Stomach (tissue), 4 donors: ENCODE results near the gene CXCL8.
"Not testable (repeated sequence)": the region's sequence is repeated elsewhere in the genome, so short reads cannot be mapped to it uniquely, and the experiment has no call there.

Experiments used
- POLR2A ChIP-seq, 4 donors: fragments of 450-650 bp; IDR thresholded peaks; one replicate each; pipeline ENCODE4 v1.6.1; 2016; ENCODE audit warnings: antibody characterized with exemption in 4 of 4, control low read depth in 2 of 4, mild to moderate bottlenecking in 1 of 4, moderate library complexity in 1 of 4
- POLR2AphosphoS5 ChIP-seq, 3 donors: sonication (generic); formaldehyde crosslinking; IDR thresholded peaks; one replicate each; pipeline ENCODE4 v1.6.1; 2016; ENCODE audit warnings: antibody characterized with exemption in 3 of 3
- TF ChIP-seq, protein P1 (sequence below), 7 experiments: fragments of 450-650 bp in 4 of 7; fragments of 200-600 bp in 3 of 7; sonication (generic) in 3 of 7; IDR thresholded peaks; one replicate each; pipeline ENCODE4 v1.5.1; 2016 to 2019; ENCODE audit warnings: antibody characterized with exemption in 7 of 7, control low read depth in 2 of 7, mild to moderate bottlenecking in 1 of 7

DNA sequence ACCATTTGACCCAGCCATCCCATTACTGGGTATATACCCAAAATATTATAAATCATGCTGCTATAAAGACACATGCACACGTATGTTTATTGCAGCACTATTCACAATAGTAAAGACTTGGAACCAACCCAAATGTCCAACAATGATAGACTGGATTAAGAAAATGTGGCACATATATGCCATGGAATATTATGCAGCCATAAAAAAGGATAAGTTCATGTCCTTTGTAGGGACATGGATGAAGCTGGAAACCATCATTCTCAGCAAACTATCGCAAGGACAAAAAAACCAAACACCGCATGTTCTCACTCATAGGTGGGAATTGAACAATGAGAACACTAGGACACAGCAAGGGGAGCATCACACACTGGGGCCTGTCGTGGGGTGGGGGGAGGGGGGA, 49.2 kb upstream of the CXCL8 start:
- TF ChIP-seq, protein P1, sequence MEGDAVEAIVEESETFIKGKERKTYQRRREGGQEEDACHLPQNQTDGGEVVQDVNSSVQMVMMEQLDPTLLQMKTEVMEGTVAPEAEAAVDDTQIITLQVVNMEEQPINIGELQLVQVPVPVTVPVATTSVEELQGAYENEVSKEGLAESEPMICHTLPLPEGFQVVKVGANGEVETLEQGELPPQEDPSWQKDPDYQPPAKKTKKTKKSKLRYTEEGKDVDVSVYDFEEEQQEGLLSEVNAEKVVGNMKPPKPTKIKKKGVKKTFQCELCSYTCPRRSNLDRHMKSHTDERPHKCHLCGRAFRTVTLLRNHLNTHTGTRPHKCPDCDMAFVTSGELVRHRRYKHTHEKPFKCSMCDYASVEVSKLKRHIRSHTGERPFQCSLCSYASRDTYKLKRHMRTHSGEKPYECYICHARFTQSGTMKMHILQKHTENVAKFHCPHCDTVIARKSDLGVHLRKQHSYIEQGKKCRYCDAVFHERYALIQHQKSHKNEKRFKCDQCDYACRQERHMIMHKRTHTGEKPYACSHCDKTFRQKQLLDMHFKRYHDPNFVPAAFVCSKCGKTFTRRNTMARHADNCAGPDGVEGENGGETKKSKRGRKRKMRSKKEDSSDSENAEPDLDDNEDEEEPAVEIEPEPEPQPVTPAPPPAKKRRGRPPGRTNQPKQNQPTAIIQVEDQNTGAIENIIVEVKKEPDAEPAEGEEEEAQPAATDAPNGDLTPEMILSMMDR (IDR thresholded peaks at IDR 0.05) = not testable (repeated sequence)
- TF ChIP-seq POLR2A, POLR2AphosphoS5 (IDR thresholded peaks at IDR 0.05): not testable (repeated sequence)
